ENCODE measurements around the gene KHDRBS2. TPM values are rescaled to one million over a fixed set of nuclear protein-coding genes. Genes with fewer than 3 reads are reported as not detected.

The KHDRBS2 gene
- total RNA-seq, 1 donor from 2014 or later = not detected

DNA sequence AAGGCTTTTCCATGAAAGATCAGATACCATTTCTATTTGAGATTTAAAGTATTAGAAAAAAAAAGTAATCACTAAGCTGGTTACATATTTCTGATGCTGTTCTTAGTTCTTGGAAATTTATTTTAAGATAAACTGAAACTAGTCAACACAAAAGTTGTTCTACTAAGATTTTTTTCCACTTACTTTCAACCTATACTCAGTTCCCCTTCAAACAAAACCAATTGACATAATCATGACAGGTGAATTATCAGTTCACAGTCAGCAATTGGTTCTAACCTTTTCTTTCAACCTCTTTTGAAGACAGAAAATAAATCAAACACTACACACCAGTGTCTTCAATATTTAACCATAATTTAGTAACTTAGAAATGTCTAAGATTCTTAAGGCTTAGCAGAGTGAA is 228.7 kb downstream of the KHDRBS2 start:
- TF ChIP-seq, protein P1, sequence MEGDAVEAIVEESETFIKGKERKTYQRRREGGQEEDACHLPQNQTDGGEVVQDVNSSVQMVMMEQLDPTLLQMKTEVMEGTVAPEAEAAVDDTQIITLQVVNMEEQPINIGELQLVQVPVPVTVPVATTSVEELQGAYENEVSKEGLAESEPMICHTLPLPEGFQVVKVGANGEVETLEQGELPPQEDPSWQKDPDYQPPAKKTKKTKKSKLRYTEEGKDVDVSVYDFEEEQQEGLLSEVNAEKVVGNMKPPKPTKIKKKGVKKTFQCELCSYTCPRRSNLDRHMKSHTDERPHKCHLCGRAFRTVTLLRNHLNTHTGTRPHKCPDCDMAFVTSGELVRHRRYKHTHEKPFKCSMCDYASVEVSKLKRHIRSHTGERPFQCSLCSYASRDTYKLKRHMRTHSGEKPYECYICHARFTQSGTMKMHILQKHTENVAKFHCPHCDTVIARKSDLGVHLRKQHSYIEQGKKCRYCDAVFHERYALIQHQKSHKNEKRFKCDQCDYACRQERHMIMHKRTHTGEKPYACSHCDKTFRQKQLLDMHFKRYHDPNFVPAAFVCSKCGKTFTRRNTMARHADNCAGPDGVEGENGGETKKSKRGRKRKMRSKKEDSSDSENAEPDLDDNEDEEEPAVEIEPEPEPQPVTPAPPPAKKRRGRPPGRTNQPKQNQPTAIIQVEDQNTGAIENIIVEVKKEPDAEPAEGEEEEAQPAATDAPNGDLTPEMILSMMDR (IDR thresholded peaks at IDR 0.05) = no peak
- no peak for DNase-seq (ENCODE audit: low spot score in 2 of 2)
- intact Hi-C loops (cut with DNase I) = no loop called here
- Histone ChIP-seq H3K36me3 (no peaks in the 10 kb centered on the region), H3K4me3 (no peak overlapping the region), H3K27ac (no peak overlapping the region), H3K4me1 (no peaks in the 10 kb centered on the region), H3K27me3 (no peaks in the 10 kb centered on the region), H3K9me3 (no peaks in the 10 kb centered on the region)

DNA sequence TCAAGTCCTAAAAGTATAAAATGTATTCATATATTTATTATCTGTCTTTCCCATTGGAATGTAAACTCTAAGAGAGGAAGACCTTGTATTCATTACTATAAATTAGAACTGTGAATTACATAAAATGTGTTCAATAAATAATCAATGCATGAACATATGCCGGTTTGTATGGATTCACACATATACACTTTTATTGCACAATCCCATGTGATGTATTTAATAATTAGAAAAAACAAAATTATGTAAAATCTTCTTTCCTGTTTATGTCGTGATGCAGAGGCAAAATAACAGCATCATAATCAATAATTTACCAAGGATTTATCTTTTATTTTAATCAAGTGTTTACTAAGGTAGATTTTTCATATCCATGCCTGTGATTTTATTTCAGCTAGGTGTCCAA is 240.5 kb downstream of the KHDRBS2 start:
- Histone ChIP-seq H3K27me3 (no peaks in the 10 kb centered on the region), H3K4me3 (no peak overlapping the region), H3K9me3 (no peaks in the 10 kb centered on the region), H3K36me3 (no peaks in the 10 kb centered on the region), H3K4me1 (no peaks in the 10 kb centered on the region), H3K27ac (no peak overlapping the region)
- TF ChIP-seq, protein P1 (IDR thresholded peaks at IDR 0.05) = no peak
- intact Hi-C loops (cut with DNase I) = no loop called here
- no peak for DNase-seq (ENCODE audit: low spot score in 2 of 2)

DNA sequence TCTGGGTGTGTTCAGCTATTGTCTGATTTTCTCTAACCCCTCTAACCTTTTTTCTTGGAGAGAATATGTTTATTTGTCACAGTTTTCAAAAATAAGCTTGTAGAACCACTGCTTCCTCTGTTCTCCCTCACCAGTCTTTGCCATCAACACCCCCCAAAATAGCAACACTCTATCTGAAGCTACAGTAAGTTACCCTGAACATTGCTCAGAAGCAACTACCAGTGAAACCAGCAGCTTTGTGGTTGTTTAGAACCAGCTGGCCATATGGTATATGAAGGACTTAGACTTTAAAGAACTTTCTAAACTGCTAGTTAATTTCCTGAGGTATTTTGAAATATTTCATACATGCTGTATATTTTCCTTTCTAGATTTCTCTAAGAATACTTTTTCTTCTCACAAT is 242.9 kb downstream of the KHDRBS2 start:
- no peaks in the 10 kb centered on the region for H3K36me3 ChIP-seq
- no peaks in the 10 kb centered on the region for H3K4me1 ChIP-seq
- DNase-seq (ENCODE audit: low spot score in 2 of 2) = no peak
- H3K9me3 ChIP-seq = no peaks in the 10 kb centered on the region
- no peak overlapping the region for H3K4me3 ChIP-seq
- H3K27ac ChIP-seq = no peak overlapping the region
- intact Hi-C loops (cut with DNase I) = no loop called here
- TF ChIP-seq, protein P1 (IDR thresholded peaks at IDR 0.05) = no peak
- no peaks in the 10 kb centered on the region for H3K27me3 ChIP-seq

DNA sequence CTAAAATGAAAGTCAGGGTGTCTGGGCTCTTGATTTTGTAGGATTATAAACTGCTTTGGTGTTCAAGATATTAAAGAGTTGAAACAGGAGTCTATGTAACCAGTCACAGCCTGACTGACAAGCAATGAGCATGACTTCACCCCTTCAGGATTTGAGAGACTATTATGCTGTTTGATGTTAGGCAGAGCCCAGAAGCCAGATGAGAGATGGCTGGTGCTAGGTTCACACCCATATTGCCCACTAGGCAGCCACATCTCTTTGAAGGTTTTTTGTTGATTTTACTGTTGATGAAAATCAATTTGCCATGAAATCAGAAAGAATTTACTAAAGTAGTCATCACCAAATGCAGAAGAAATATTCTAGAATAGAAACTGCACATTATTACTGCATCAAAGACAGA is 243.6 kb downstream of the KHDRBS2 start:
- H3K27ac ChIP-seq = no peak overlapping the region
- H3K36me3 ChIP-seq = no peaks in the 10 kb centered on the region
- no peak overlapping the region for H3K4me3 ChIP-seq
- no peaks in the 10 kb centered on the region for H3K27me3 ChIP-seq
- no peaks in the 10 kb centered on the region for H3K9me3 ChIP-seq
- TF ChIP-seq, protein P1 (IDR thresholded peaks at IDR 0.05) = no peak
- DNase-seq (ENCODE audit: low spot score in 2 of 2) = no peak
- intact Hi-C loops (cut with DNase I) = no loop called here
- no peaks in the 10 kb centered on the region for H3K4me1 ChIP-seq

GRCh38 chr6:62039605-62040004 is 246.4 kb downstream of the KHDRBS2 start:
- DNase-seq (ENCODE audit: low spot score in 2 of 2) = no peak
- Histone ChIP-seq H3K27me3 (no peaks in the 10 kb centered on the region), H3K9me3 (no peaks in the 10 kb centered on the region), H3K27ac (no peak overlapping the region), H3K4me1 (no peaks in the 10 kb centered on the region), H3K36me3 (no peaks in the 10 kb centered on the region), H3K4me3 (no peak overlapping the region)
- TF ChIP-seq, protein P1 (IDR thresholded peaks at IDR 0.05) = no peak
- intact Hi-C loops (cut with DNase I) = no loop called here

DNA sequence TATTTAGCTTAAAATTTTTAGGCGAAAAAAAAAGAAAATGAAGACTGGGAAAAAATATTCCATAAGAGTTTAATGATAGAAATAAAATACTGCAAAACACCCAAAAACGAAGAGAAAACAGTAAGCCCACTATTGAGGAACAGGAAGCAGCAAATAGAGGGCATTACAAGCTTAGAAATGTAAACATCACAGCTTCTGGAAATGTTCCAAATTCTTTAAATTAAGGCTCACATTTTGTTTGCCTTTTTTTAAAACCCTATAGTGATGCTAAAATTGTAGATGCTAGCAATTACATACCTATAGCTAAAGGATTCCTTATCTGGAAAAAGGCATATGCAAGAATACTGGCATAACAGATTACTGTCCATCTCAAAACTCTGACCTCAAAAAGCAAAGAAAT is 248.6 kb downstream of the KHDRBS2 start:
- TF ChIP-seq, protein P1 (IDR thresholded peaks at IDR 0.05) = no peak
- intact Hi-C loops (cut with DNase I) = no loop called here
- no peaks in the 10 kb centered on the region for H3K36me3 ChIP-seq

More for the DNA sequence above, 248.6 kb downstream of the KHDRBS2 start:
- Histone ChIP-seq H3K27me3 (no peaks in the 10 kb centered on the region), H3K9me3 (no peaks in the 10 kb centered on the region), H3K4me1 (no peaks in the 10 kb centered on the region), H3K4me3 (no peak overlapping the region), H3K27ac (no peak overlapping the region)
- DNase-seq (ENCODE audit: low spot score in 2 of 2) = no peak

All from ascending aorta (tissue), 2 donors.